Retinal pigment epithelial cell (primary cell): ENCODE results near the gene PPP1R9A.

ENCODE experiments used
- DNase-seq: peaks from one replicate; pipeline ENCODE4 v3.0.0-alpha.2; 2010; ENCODE audit warnings: low read depth
- H3K4me3 ChIP-seq: 2 replicates; pipeline ENCODE4 v1.5.1; 2011; ENCODE audit warnings: mild to moderate bottlenecking, low read length, control low read depth, moderate library complexity
- TF ChIP-seq, protein P1 (sequence below): conservative IDR thresholded peaks from 2 replicates; pipeline ENCODE4 v1.5.1; 2011; ENCODE audit warnings: low read depth, low read length, control low read depth, inconsistent platforms

PPP1R9A gene

DNA sequence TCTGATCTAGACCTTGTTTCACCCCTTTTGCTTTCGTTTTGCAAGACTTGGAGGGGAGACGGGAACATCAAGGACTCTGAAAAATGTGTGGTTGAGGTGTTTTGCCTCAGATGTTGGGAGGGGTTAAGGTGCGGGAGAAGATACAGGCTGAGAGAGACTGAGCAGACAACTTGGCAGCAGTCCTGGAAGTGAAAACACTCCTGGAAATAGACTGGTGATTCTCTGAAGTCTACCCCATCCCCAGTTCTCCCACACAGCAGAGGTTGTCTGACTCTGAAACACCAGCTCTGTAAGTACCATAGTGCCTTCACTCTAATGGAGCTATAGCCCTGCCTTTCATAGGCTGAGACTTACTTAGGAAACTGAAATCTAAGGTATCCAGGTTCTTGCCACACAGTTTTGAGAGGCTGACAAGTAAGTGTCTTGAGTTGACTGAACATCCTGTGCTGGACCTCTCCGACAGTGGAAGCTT is 152.5 kb downstream of the PPP1R9A start:
- DNase-seq = no peak
- TF ChIP-seq, protein P1, sequence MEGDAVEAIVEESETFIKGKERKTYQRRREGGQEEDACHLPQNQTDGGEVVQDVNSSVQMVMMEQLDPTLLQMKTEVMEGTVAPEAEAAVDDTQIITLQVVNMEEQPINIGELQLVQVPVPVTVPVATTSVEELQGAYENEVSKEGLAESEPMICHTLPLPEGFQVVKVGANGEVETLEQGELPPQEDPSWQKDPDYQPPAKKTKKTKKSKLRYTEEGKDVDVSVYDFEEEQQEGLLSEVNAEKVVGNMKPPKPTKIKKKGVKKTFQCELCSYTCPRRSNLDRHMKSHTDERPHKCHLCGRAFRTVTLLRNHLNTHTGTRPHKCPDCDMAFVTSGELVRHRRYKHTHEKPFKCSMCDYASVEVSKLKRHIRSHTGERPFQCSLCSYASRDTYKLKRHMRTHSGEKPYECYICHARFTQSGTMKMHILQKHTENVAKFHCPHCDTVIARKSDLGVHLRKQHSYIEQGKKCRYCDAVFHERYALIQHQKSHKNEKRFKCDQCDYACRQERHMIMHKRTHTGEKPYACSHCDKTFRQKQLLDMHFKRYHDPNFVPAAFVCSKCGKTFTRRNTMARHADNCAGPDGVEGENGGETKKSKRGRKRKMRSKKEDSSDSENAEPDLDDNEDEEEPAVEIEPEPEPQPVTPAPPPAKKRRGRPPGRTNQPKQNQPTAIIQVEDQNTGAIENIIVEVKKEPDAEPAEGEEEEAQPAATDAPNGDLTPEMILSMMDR = no peak
- no peak overlapping the region for H3K4me3 ChIP-seq

- H3K4me3 ChIP-seq = no peak overlapping the region
- TF ChIP-seq, protein P1 = no peak
- no peak for DNase-seq
Observed at GRCh38 chr7:95062901-95063300, 155.5 kb downstream of the PPP1R9A start.

DNA sequence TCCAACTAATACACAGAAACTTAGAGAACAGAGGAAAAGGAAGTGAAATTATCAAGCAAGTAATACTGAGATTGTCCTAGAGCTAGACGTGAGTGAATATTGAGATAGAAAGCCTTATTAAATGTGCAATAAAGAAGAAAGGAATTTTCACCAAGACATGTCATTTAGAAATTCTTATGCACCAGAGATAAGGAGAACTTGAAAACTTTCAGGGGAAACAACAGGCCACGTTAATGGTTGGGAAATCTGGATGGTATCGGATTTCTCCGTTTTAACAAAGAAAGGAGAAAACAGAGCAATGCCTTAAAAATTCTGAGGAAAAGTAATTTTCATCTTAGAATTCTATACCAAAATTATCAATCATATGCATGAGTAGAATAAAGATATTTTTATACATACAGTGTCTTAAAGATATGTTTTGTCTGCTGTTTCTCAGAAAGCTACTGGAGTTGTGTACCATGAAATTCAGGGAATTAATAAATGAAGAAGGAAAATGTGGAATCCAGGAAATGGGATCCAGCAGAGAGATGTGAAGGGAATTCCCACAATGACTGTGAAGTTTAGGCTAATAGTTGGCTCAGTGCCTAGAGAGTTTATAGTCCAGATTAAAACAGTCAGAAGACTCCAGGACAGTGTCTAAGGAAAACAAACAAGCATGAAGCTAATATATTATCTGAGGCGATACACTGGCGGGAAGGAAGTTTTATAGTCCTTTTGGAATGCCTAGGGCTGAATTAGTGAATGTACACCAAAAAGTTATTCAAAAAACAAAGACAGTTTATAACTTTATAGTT is 159.5 kb downstream of the PPP1R9A start:
- TF ChIP-seq, protein P1 = no peak
- no peak overlapping the region for H3K4me3 ChIP-seq
- peak; percentile 34 for DNase-seq

- DNase-seq = no peak
- TF ChIP-seq, protein P1 = no peak
Observed at GRCh38 chr7:95088536-95089215, 181.3 kb downstream of the PPP1R9A start.

DNA sequence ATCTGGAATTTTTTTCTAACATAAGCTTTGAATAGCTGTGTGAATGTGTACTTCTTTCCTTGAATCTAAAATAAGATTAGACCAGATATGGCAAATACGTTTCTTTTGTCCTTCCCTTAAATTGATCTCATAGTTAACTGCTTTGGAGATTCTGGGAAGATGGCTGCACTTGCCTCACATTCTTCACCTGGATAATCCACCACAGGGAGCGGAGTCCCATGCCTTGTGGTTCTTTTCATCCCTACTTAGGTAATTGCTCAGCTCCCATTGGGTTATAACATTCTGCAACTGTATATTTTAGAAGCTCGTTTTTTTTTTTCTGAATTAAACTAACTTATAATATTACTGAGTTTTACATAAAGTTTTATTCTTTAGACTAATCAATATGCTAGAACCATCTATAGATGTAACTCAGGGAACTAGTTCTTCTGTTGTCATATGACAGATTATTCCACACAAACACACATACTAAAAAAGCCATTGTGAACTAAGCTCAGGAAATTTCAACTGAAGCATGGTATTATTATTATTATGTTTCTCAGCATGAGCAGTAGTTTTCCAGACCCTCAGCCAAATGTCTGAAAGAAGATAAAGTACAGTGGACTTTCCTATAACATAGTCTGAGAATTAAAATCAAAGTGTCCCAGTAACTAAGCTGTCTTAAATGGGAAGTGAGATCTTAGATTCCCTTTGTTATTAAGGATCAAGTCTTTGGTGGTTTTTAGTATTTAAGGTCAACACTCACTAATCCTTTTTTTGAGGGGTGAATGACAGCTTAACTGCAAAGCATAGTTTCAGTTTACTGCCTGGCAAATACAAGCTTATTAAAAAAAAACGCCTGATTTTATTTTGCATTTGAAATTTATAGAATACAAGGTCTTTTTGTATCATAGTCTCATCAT is 182.3 kb downstream of the PPP1R9A start:
- no peak overlapping the region for H3K4me3 ChIP-seq
- TF ChIP-seq, protein P1 = no peak
- DNase-seq = peak; percentile 64

More at GRCh38 chr7:95088536-95089215, 181.3 kb downstream of the PPP1R9A start:
- H3K4me3 ChIP-seq = no peak overlapping the region

- TF ChIP-seq, protein P1 = no peak
- DNase-seq = no peak
- no peak overlapping the region for H3K4me3 ChIP-seq
Observed at GRCh38 chr7:95092324-95092723, 184.9 kb downstream of the PPP1R9A start.
